ENCODE data around the gene TRMT112.

GRCh38 chr11:64334764-64335735 lies 17.7 kb upstream of the TRMT112 start:
- TF ChIP-seq EZH2 (IDR thresholded peaks at IDR 0.05; ENCODE audit: borderline replicate concordance, insufficient read depth, low read length, poor library complexity, severe bottlenecking) = no peak
- no peak for TF ChIP-seq REST (IDR thresholded peaks at IDR 0.05; ENCODE audit: borderline replicate concordance)
- no peak for TF ChIP-seq CTCF (IDR thresholded peaks at IDR 0.05; ENCODE audit: poor library complexity, severe bottlenecking)
- TF ChIP-seq RAD21 (conservative IDR thresholded peaks at IDR 0.05) = no peak
- no peak for TF ChIP-seq SMC3 (conservative IDR thresholded peaks at IDR 0.05; ENCODE audit: poor library complexity)
- no peak for TF ChIP-seq MXI1 (conservative IDR thresholded peaks at IDR 0.05; ENCODE audit: poor library complexity, severe bottlenecking)
- no peak for TF ChIP-seq EP300 (conservative IDR thresholded peaks at IDR 0.05; ENCODE audit: poor library complexity, severe bottlenecking)
- no peak for TF ChIP-seq POLR2AphosphoS5 (IDR thresholded peaks at IDR 0.05)
- no peak for TF ChIP-seq TAF1 (IDR thresholded peaks at IDR 0.05; ENCODE audit: low read depth)
